Breast epithelium (tissue), 4 donors: ENCODE results near the gene PIP5K1A. TPM values are rescaled to one million over a fixed set of nuclear protein-coding genes. Genes with fewer than 3 reads are reported as not detected.
A peak's percentile ranks its signal among the peaks of the same experiment; 100 is the strongest.

Experiments
- DNase-seq, 2 donors: peaks; one replicate each; pipeline ENCODE4 v3.0.0-alpha.2; 2019; ENCODE audit warnings: low spot score in 2 of 2
- H3K27ac ChIP-seq, 2 donors: fragments of 200-600 bp; sonication (generic) in 1 of 2; one replicate each; pipeline ENCODE4 v1.5.1; 2016 to 2019; ENCODE audit warnings: mild to moderate bottlenecking in 1 of 2
- H3K27me3 ChIP-seq, 2 donors: fragments of 200-600 bp; sonication (generic) in 1 of 2; one replicate each; pipeline versions ENCODE4 v1.5.1 to v1.6.0; 2017 to 2019; ENCODE audit warnings: control low read depth in 1 of 2, mild to moderate bottlenecking in 1 of 2
- H3K36me3 ChIP-seq: fragments of 200-600 bp; one replicate; pipeline ENCODE4 v1.5.1; 2019
- H3K4me1 ChIP-seq, 2 donors: fragments of 200-600 bp; sonication (generic); one replicate each; pipeline ENCODE4 v1.5.1; 2016 to 2019; ENCODE audit warnings: control low read depth in 1 of 2
- H3K4me3 ChIP-seq, 3 donors: fragments of 200-600 bp; sonication (generic); 1 replicate in 2 of 3; 2 replicates in 1 of 3; pipeline ENCODE4 v1.5.1; 2016 to 2019; ENCODE audit warnings: mild to moderate bottlenecking in 3 of 3, moderate library complexity in 2 of 3
- H3K9me3 ChIP-seq, 2 donors: fragments of 200-600 bp; sonication (generic) in 1 of 2; one replicate each; pipeline ENCODE4 v1.5.1; 2016 to 2019; ENCODE audit warnings: control low read depth in 1 of 2
- POLR2A ChIP-seq: fragments of 450-650 bp; IDR thresholded peaks from one replicate; pipeline ENCODE4 v1.6.1; 2016; ENCODE audit warnings: antibody characterized with exemption, mild to moderate bottlenecking, moderate library complexity
- POLR2AphosphoS5 ChIP-seq, 3 donors: sonication (generic); formaldehyde crosslinking; IDR thresholded peaks; one replicate each; pipeline ENCODE4 v1.6.1; 2017; ENCODE audit warnings: antibody characterized with exemption in 3 of 3
- intact Hi-C: fragments of 100-400 bp; cut with DNase I; formaldehyde crosslinking; loops from one replicate; pipeline ENCODE4 v1.15.1; 2023; ENCODE audit warnings: low total_unique reads
- total RNA-seq, 3 donors: library from RNA; depleted of rRNA; stranded (reverse); fragments of >200 nt; gene quantifications; one replicate each; pipeline ENCODE4 v1.1.0, GENCODE V29; 2016
- TF ChIP-seq, protein P1 (sequence below), 3 donors: fragments of 450-650 bp; IDR thresholded peaks; one replicate each; pipeline ENCODE4 v1.5.1; 2016 to 2017; ENCODE audit warnings: antibody characterized with exemption in 3 of 3, mild to moderate bottlenecking in 3 of 3, moderate library complexity in 3 of 3

The PIP5K1A gene
- total RNA-seq, 3 donors from 2014 or later: 38.1 to 87.2 (median 61.6) TPM

GRCh38 chr1:151289080-151289935 is 91.0 kb downstream of the PIP5K1A start:
- H3K9me3 ChIP-seq: no peaks in the 10 kb centered on the region
- no peak for TF ChIP-seq POLR2AphosphoS5 (IDR thresholded peaks at IDR 0.05)
- TF ChIP-seq, protein P1, sequence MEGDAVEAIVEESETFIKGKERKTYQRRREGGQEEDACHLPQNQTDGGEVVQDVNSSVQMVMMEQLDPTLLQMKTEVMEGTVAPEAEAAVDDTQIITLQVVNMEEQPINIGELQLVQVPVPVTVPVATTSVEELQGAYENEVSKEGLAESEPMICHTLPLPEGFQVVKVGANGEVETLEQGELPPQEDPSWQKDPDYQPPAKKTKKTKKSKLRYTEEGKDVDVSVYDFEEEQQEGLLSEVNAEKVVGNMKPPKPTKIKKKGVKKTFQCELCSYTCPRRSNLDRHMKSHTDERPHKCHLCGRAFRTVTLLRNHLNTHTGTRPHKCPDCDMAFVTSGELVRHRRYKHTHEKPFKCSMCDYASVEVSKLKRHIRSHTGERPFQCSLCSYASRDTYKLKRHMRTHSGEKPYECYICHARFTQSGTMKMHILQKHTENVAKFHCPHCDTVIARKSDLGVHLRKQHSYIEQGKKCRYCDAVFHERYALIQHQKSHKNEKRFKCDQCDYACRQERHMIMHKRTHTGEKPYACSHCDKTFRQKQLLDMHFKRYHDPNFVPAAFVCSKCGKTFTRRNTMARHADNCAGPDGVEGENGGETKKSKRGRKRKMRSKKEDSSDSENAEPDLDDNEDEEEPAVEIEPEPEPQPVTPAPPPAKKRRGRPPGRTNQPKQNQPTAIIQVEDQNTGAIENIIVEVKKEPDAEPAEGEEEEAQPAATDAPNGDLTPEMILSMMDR (IDR thresholded peaks at IDR 0.05): no peak
- no peak for TF ChIP-seq POLR2A
- peak overlapping the region in 1 of 2 donors; percentile 7 for H3K27ac ChIP-seq
- H3K4me1 ChIP-seq: peaks cover 0 to 2% of the 10 kb centered on the region in 2 donors
- no peak overlapping the region for H3K4me3 ChIP-seq
- DNase-seq: no peak
- intact Hi-C loops: no loop called here
- H3K36me3 ChIP-seq: peaks cover 9% of the 10 kb centered on the region
- no peaks in the 10 kb centered on the region for H3K27me3 ChIP-seq

GRCh38 chr1:151289991-151290708 is 91.8 kb downstream of the PIP5K1A start:
- Histone ChIP-seq H3K27me3 (no peaks in the 10 kb centered on the region), H3K36me3 (peaks cover 10% of the 10 kb centered on the region), H3K4me3 (no peak overlapping the region), H3K9me3 (no peaks in the 10 kb centered on the region), H3K27ac (no peak overlapping the region), H3K4me1 (no peaks in the 10 kb centered on the region)
- intact Hi-C loops: no loop called here
- TF ChIP-seq, protein P1 (IDR thresholded peaks at IDR 0.05): no peak
- TF ChIP-seq POLR2A (no peak), POLR2AphosphoS5 (IDR thresholded peaks at IDR 0.05) (no peak)
- DNase-seq: no peak

DNA sequence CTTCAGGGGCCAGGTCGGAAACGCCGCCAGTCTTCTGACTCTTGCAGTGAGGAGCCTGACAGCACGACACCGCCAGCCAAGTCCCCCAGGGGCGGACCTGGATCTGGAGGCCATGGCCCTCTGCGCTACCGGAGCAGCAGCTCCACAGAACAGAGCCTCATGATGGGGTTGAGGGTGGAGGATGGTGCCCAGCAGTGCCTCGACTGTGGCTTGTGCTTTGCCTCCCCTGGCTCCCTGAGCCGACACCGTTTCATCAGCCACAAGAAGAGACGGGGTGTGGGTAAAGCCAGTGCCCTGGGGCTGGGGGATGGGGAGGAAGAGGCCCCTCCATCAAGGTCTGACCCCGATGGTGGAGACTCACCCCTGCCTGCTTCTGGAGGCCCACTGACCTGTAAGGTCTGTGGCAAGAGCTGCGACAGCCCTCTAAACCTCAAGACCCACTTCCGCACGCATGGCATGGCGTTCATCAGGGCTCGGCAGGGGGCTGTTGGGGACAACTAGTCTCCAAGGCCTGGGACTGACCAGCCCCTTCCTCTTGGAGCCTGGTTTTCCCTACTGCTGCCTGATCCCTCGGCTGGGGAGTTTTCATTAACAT is 92.5 kb downstream of the PIP5K1A start:
- Histone ChIP-seq H3K4me3 (no peak overlapping the region), H3K27me3 (no peaks in the 10 kb centered on the region), H3K27ac (no peak overlapping the region), H3K9me3 (no peaks in the 10 kb centered on the region), H3K4me1 (no peaks in the 10 kb centered on the region), H3K36me3 (peaks cover 10% of the 10 kb centered on the region)
- no peak for DNase-seq
- TF ChIP-seq, protein P1 (IDR thresholded peaks at IDR 0.05): no peak
- no peak for TF ChIP-seq POLR2A
- TF ChIP-seq POLR2AphosphoS5 (IDR thresholded peaks at IDR 0.05): no peak
- intact Hi-C loops: no loop called here

DNA sequence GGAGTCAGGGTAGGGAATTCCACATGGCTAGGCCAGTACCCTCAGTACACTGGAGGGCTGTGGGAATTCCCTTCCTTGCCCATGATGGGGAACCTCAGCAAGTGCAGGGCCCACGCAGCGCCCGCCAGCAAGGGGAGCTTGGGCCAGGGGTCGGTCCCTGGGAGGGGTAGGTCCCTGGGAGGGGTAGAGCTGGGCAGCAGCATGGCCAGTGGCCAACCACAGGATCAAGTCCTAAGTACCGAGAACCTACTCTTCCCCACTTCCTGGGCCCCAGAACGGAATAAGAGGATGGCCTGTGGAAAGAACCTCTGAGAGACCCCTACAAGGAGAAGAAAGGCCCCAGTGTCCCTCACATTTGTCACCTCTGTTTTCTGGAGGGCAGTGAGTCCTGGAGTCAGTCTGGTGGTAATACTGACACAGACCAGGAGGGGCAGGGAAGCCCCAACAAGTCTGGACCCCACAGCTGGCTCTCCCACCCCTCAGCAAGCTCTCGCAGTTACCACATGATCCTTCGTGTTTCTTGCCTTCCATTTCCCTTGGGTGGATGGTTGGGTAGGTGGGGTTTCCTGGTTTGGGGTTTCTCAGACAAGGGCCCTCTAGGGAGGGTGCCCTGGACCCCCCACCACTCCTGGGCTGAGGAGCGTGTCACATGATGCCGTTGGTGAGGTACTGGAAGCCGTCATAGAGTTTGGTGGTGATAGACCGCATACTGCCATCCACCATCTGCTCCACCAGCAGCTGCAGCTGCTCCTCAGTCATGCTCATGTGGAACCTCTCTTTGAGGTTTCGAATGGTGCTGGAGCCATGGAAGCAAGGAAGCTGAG is 94.1 kb downstream of the PIP5K1A start:
- Histone ChIP-seq H3K4me3 (no peak overlapping the region), H3K9me3 (no peaks in the 10 kb centered on the region), H3K36me3 (peaks cover 10% of the 10 kb centered on the region), H3K27me3 (no peaks in the 10 kb centered on the region), H3K27ac (no peak overlapping the region), H3K4me1 (no peaks in the 10 kb centered on the region)
- no peak for DNase-seq
- TF ChIP-seq, protein P1 (IDR thresholded peaks at IDR 0.05): no peak
- intact Hi-C loops: no loop called here
